Neural progenitor cell (in vitro differentiated cells): ENCODE data around the gene TRAF2. TPM values are rescaled to one million over a fixed set of nuclear protein-coding genes. Genes with fewer than 3 reads are reported as not detected.

Source experiments
- DNase-seq: peaks from one replicate; pipeline ENCODE4 v3.0.0-alpha.2; 2016; ENCODE audit warnings: low spot score
- H2AFZ ChIP-seq: fragments of 200-600 bp; sonication (generic); replicated peaks from 2 replicates; pipeline ENCODE4 v1.6.1; 2016; ENCODE audit warnings: antibody characterized with exemption
- H3F3A ChIP-seq: fragments of 200-600 bp; sonication (generic); 2 replicates; pipeline ENCODE4 v1.6.1; 2016; ENCODE audit warnings: antibody characterized with exemption, low read depth
- H3K27ac ChIP-seq: fragments of 200-600 bp; sonication (generic); 2 replicates; pipeline ENCODE4 v1.5.1; 2016; ENCODE audit warnings: mild to moderate bottlenecking
- H3K27me3 ChIP-seq: fragments of 200-600 bp; sonication (generic); 2 replicates; pipeline ENCODE4 v1.6.1; 2016; ENCODE audit warnings: mild to moderate bottlenecking, moderate library complexity
- H3K36me3 ChIP-seq: fragments of 200-600 bp; sonication (generic); 2 replicates; pipeline ENCODE4 v1.5.1; 2016
- H3K4me1 ChIP-seq: fragments of 200-600 bp; sonication (generic); 2 replicates; pipeline ENCODE4 v1.6.1; 2016; ENCODE audit warnings: mixed run types
- H3K4me2 ChIP-seq: fragments of 200-600 bp; sonication (generic); 2 replicates; pipeline ENCODE4 v1.6.1; 2016
- H3K4me3 ChIP-seq: fragments of 200-600 bp; sonication (generic); 2 replicates; pipeline ENCODE4 v1.5.1; 2016
- H3K79me2 ChIP-seq: fragments of 200-600 bp; sonication (generic); 2 replicates; pipeline ENCODE4 v1.6.1; 2016; ENCODE audit warnings: low read depth
- H3K9ac ChIP-seq: fragments of 200-600 bp; sonication (generic); 2 replicates; pipeline ENCODE4 v1.6.1; 2016
- H3K9me3 ChIP-seq: fragments of 200-600 bp; sonication (generic); 2 replicates; pipeline ENCODE4 v1.5.1; 2016; ENCODE audit warnings: low read depth
- H4K20me1 ChIP-seq: fragments of 200-600 bp; sonication (generic); 2 replicates; pipeline ENCODE4 v1.6.1; 2016; ENCODE audit warnings: low read depth
- H3K27ac Mint-ChIP-seq: 3 replicates; pipeline ENCODE4 v1.8.0; 2021; ENCODE audit warnings: mixed read lengths
- H3K27me3 Mint-ChIP-seq: 2 replicates; pipeline ENCODE4 v1.8.0; 2022; ENCODE audit warnings: low read depth, mild to moderate bottlenecking, inconsistent platforms, moderate library complexity, mixed read lengths; ENCODE audit not compliant: insufficient read depth
- H3K36me3 Mint-ChIP-seq: 3 replicates; pipeline ENCODE4 v1.8.0; 2021; ENCODE audit warnings: mixed read lengths
- H3K4me1 Mint-ChIP-seq: 3 replicates; pipeline ENCODE4 v1.8.0; 2021; ENCODE audit warnings: mixed read lengths
- H3K4me3 Mint-ChIP-seq: 3 replicates; pipeline ENCODE4 v1.8.0; 2021; ENCODE audit warnings: mild to moderate bottlenecking, moderate library complexity, mixed read lengths
- H3K9me3 Mint-ChIP-seq: 3 replicates; pipeline ENCODE4 v1.8.0; 2020; ENCODE audit warnings: mixed read lengths
- CTCF ChIP-seq: fragments of 200-600 bp; sonication (generic); IDR thresholded peaks from 2 replicates; pipeline ENCODE4 v1.5.1; 2017; ENCODE audit warnings: antibody characterized with exemption, mild to moderate bottlenecking
- EZH2 ChIP-seq: fragments of 200-600 bp; sonication (generic); IDR thresholded peaks from 2 replicates; pipeline ENCODE4 v1.6.1; 2017; ENCODE audit warnings: antibody characterized with exemption, mild to moderate bottlenecking, moderate library complexity
- EZH2phosphoT487 ChIP-seq: fragments of 200-600 bp; sonication (generic); IDR thresholded peaks from 2 replicates; pipeline ENCODE4 v1.6.1; 2017; ENCODE audit warnings: antibody characterized with exemption
- total RNA-seq: library from RNA; depleted of rRNA; stranded (reverse); fragments of >200 nt; gene quantifications from 2 replicates; pipeline ENCODE4 v1.2.3, GENCODE V29; 2015; ENCODE audit warnings: low replicate concordance

TRAF2 gene
- total RNA-seq, 1 donor from 2014 or later = 16.1 TPM

DNA sequence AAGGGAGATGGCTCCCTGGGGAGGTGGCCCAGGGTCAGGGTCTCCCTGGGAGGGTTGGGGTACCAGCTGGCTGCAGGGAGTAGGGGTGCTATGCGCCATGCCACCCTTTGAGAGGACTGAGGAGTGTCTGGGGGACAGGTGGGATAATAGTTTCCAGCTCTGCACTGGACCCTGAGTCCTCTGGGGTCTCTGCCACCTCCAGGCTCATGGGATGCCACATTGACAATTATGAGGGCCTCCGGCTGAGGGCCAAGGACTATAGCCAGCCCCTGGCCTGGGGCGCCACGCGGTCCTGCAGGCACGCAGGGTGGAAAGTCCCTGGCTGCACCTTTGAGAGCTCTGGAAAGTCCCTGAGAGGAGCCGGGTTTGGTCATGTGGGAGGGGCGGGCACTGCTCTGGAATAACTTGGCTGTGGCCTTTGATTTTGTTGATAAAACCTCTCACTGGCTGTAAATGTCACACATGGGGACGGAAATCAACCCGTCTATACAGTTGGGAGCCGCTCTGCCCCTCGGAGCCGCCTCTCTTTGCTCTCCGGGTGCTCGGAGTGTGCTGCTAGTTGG lies 16.0 kb downstream of the TRAF2 start:
- H3K4me2 ChIP-seq = no peak overlapping the region
- peaks cover 20% of the 10 kb centered on the region for H3K36me3 Mint-ChIP-seq
- H3K9me3 ChIP-seq = no peaks in the 10 kb centered on the region
- no peak for DNase-seq
- TF ChIP-seq EZH2phosphoT487 = no peak
- no peak overlapping the region for H3K27ac ChIP-seq
- H3F3A ChIP-seq = no peaks in the 10 kb centered on the region
- no peaks in the 10 kb centered on the region for H3K27me3 ChIP-seq
- H2AFZ ChIP-seq = no peak overlapping the region
- H3K4me3 ChIP-seq = no peak overlapping the region
- H3K4me1 Mint-ChIP-seq = no peaks in the 10 kb centered on the region
- no peak overlapping the region for H3K4me3 Mint-ChIP-seq
- no peaks in the 10 kb centered on the region for H3K9me3 Mint-ChIP-seq
- H3K79me2 ChIP-seq = peaks cover 2% of the 10 kb centered on the region
- H3K27me3 Mint-ChIP-seq = peaks cover 3% of the 10 kb centered on the region
- peaks cover 3% of the 10 kb centered on the region for H3K36me3 ChIP-seq
- no peak overlapping the region for H3K27ac Mint-ChIP-seq
- no peak overlapping the region for H3K9ac ChIP-seq
- H4K20me1 ChIP-seq = peaks cover 18% of the 10 kb centered on the region
- H3K4me1 ChIP-seq = no peaks in the 10 kb centered on the region

GRCh38 chr9:136903041-136903554 lies 16.8 kb downstream of the TRAF2 start:
- Histone ChIP-seq H3K27me3 (no peaks in the 10 kb centered on the region), H3K36me3 (peaks cover 3% of the 10 kb centered on the region), H3F3A (no peaks in the 10 kb centered on the region), H3K9ac (no peak overlapping the region), H3K9me3 (no peaks in the 10 kb centered on the region), H3K27ac (no peak overlapping the region), H2AFZ (no peak overlapping the region), H3K4me2 (no peak overlapping the region), H3K79me2 (no peaks in the 10 kb centered on the region), H3K4me1 (no peaks in the 10 kb centered on the region), H4K20me1 (peaks cover 11% of the 10 kb centered on the region), H3K4me3 (no peak overlapping the region)
- no peak for DNase-seq
- TF ChIP-seq EZH2phosphoT487 (no peak), CTCF (no peak)
- Mint-ChIP-seq H3K4me3 (no peak overlapping the region), H3K36me3 (peaks cover 20% of the 10 kb centered on the region), H3K27ac (no peak overlapping the region), H3K4me1 (no peaks in the 10 kb centered on the region), H3K9me3 (no peaks in the 10 kb centered on the region), H3K27me3 (peaks cover 3% of the 10 kb centered on the region)

GRCh38 chr9:136906266-136906665 lies 19.9 kb downstream of the TRAF2 start:
- no peak overlapping the region for H3K4me3 Mint-ChIP-seq
- no peaks in the 10 kb centered on the region for H3K4me1 ChIP-seq
- H3K9me3 Mint-ChIP-seq = no peaks in the 10 kb centered on the region
- H3K9ac ChIP-seq = no peak overlapping the region
- no peaks in the 10 kb centered on the region for H3K79me2 ChIP-seq
- no peak for DNase-seq
- no peaks in the 10 kb centered on the region for H3F3A ChIP-seq
- H3K27ac Mint-ChIP-seq = peak overlapping the region; percentile 43
- H3K27me3 ChIP-seq = no peaks in the 10 kb centered on the region
- no peaks in the 10 kb centered on the region for H3K4me1 Mint-ChIP-seq
- H4K20me1 ChIP-seq = no peaks in the 10 kb centered on the region
- no peaks in the 10 kb centered on the region for H3K36me3 ChIP-seq
- no peak overlapping the region for H3K4me2 ChIP-seq
- H2AFZ ChIP-seq = no peak overlapping the region
- H3K4me3 ChIP-seq = no peak overlapping the region
- no peaks in the 10 kb centered on the region for H3K9me3 ChIP-seq
- peaks cover 10% of the 10 kb centered on the region for H3K36me3 Mint-ChIP-seq
- H3K27me3 Mint-ChIP-seq = peaks cover 3% of the 10 kb centered on the region
- H3K27ac ChIP-seq = no peak overlapping the region
- no peak for TF ChIP-seq CTCF
- no peak for TF ChIP-seq EZH2
- TF ChIP-seq EZH2phosphoT487 = no peak

- Mint-ChIP-seq H3K36me3 (peaks cover 10% of the 10 kb centered on the region), H3K27ac (no peak overlapping the region), H3K4me1 (no peaks in the 10 kb centered on the region), H3K9me3 (no peaks in the 10 kb centered on the region), H3K27me3 (peaks cover 3% of the 10 kb centered on the region), H3K4me3 (no peak overlapping the region)
- H3K4me1 ChIP-seq = no peaks in the 10 kb centered on the region
- no peak overlapping the region for H2AFZ ChIP-seq
- no peaks in the 10 kb centered on the region for H3K36me3 ChIP-seq
- H3K9ac ChIP-seq = no peak overlapping the region
- H3K4me3 ChIP-seq = no peak overlapping the region
- no peak overlapping the region for H3K27ac ChIP-seq
- H3K27me3 ChIP-seq = no peaks in the 10 kb centered on the region
- no peaks in the 10 kb centered on the region for H3K9me3 ChIP-seq
- no peaks in the 10 kb centered on the region for H4K20me1 ChIP-seq
- TF ChIP-seq EZH2 (no peak), EZH2phosphoT487 (no peak), CTCF (no peak)
- no peaks in the 10 kb centered on the region for H3F3A ChIP-seq
- H3K79me2 ChIP-seq = no peaks in the 10 kb centered on the region
- DNase-seq = no peak
- no peak overlapping the region for H3K4me2 ChIP-seq
Measured at GRCh38 chr9:136907011-136907914, 20.9 kb downstream of the TRAF2 start.
